Lower lobe of right lung (tissue), 2 donors: Measurements from ENCODE around the gene COPS2. TPM values are rescaled to one million over a fixed set of nuclear protein-coding genes. Genes with fewer than 3 reads are reported as not detected.

ENCODE experiments used
- ATAC-seq, 2 donors: fragments of 200-7000 bp; cut with Tn5 transposase; one replicate each; pipeline ENCODE4 v1.9.1; 2020 to 2022; ENCODE audit warnings: mild to moderate bottlenecking in 2 of 2, moderate library complexity in 2 of 2
- DNase-seq: peaks from one replicate; pipeline ENCODE4 v3.0.0-alpha.2; 2020
- H3K27ac ChIP-seq: fragments of 200-600 bp; one replicate; pipeline ENCODE4 v1.8.0; 2022
- H3K27me3 ChIP-seq: fragments of 200-600 bp; one replicate; pipeline ENCODE4 v1.8.0; 2022; ENCODE audit warnings: low read depth
- H3K36me3 ChIP-seq: fragments of 200-600 bp; one replicate; pipeline ENCODE4 v1.8.0; 2022; ENCODE audit warnings: mild to moderate bottlenecking
- H3K4me1 ChIP-seq: fragments of 200-600 bp; one replicate; pipeline ENCODE4 v1.8.0; 2022
- H3K4me3 ChIP-seq: fragments of 200-600 bp; one replicate; pipeline ENCODE4 v1.8.0; 2022; ENCODE audit warnings: mild to moderate bottlenecking
- H3K9me3 ChIP-seq: fragments of 200-600 bp; one replicate; pipeline ENCODE4 v1.8.0; 2022
- CTCF ChIP-seq: fragments of 200-600 bp; IDR thresholded peaks from one replicate; pipeline ENCODE4 v1.8.0; 2022; ENCODE audit warnings: antibody characterized with exemption, mild to moderate bottlenecking
- intact Hi-C: fragments of 100-400 bp; cut with DNase I; formaldehyde crosslinking; loops from one replicate; pipeline ENCODE4 v1.11.0; 2022
- total RNA-seq: library from RNA; stranded (reverse); fragmentation: NEBNext Ultra II Directional; extraction: Animal tissue kit (Norgen Biotek cat#: 25700); gene quantifications from one replicate; pipeline ENCODE4 v1.2.1, GENCODE V29; 2021
- donor health status: DM: no; HTN: yes; CAD: no; lungs with severe emphysema.

COPS2 gene
- total RNA-seq, 1 donor from 2014 or later: 55.6 TPM

- DNase-seq (no peak), ATAC-seq (peak in 1 of 2 donors; percentile 58)
- Histone ChIP-seq H3K9me3 (no peaks in the 10 kb centered on the region), H3K4me3 (no peak overlapping the region), H3K27ac (no peak overlapping the region), H3K36me3 (no peaks in the 10 kb centered on the region), H3K27me3 (no peaks in the 10 kb centered on the region), H3K4me1 (peaks cover 3% of the 10 kb centered on the region)
- no peak for TF ChIP-seq CTCF
- intact Hi-C loops: no loop called here
Observed at GRCh38 chr15:49085696-49086459, 69.5 kb downstream of the COPS2 start.

- peaks cover 3% of the 10 kb centered on the region for H3K4me1 ChIP-seq
- H3K27ac ChIP-seq: peak overlapping the region; percentile 12
- no peak overlapping the region for H3K4me3 ChIP-seq
- no peaks in the 10 kb centered on the region for H3K36me3 ChIP-seq
- intact Hi-C loops: no loop called here
- H3K27me3 ChIP-seq: no peaks in the 10 kb centered on the region
- ATAC-seq: peak; percentile 63 to 86
- no peak for TF ChIP-seq CTCF
- DNase-seq: no peak
- H3K9me3 ChIP-seq: no peaks in the 10 kb centered on the region
Observed at GRCh38 chr15:49084285-49084570, 71.2 kb downstream of the COPS2 start.

GRCh38 chr15:49083401-49084284, 71.8 kb downstream of the COPS2 start:
- ATAC-seq: peak; percentile 76 to 81
- H3K4me3 ChIP-seq: no peak overlapping the region
- H3K27me3 ChIP-seq: no peaks in the 10 kb centered on the region
- H3K4me1 ChIP-seq: peaks cover 3% of the 10 kb centered on the region
- no peak for DNase-seq
- intact Hi-C loops: no loop called here
- peak overlapping the region; percentile 68 for H3K27ac ChIP-seq
- H3K9me3 ChIP-seq: no peaks in the 10 kb centered on the region
- no peaks in the 10 kb centered on the region for H3K36me3 ChIP-seq
- TF ChIP-seq CTCF: no peak

- DNase-seq (no peak), ATAC-seq (no peak)
- intact Hi-C loops: no loop called here
- H3K27me3 ChIP-seq: no peaks in the 10 kb centered on the region
- no peaks in the 10 kb centered on the region for H3K9me3 ChIP-seq
- H3K36me3 ChIP-seq: no peaks in the 10 kb centered on the region
- peak overlapping the region; percentile 68 for H3K27ac ChIP-seq
- H3K4me1 ChIP-seq: peaks cover 3% of the 10 kb centered on the region
- no peak overlapping the region for H3K4me3 ChIP-seq
- no peak for TF ChIP-seq CTCF
Observed at GRCh38 chr15:49082960-49083359, 72.4 kb downstream of the COPS2 start.

GRCh38 chr15:49079340-49080039, 75.9 kb downstream of the COPS2 start:
- Histone ChIP-seq H3K4me3 (no peak overlapping the region), H3K4me1 (peaks cover 13% of the 10 kb centered on the region), H3K9me3 (no peaks in the 10 kb centered on the region), H3K36me3 (no peaks in the 10 kb centered on the region), H3K27ac (no peak overlapping the region), H3K27me3 (no peaks in the 10 kb centered on the region)
- ATAC-seq (no peak), DNase-seq (no peak)
- intact Hi-C loops: no loop called here
- no peak for TF ChIP-seq CTCF
